ENCODE data around the gene GLUD1. TPM values are rescaled to one million over a fixed set of nuclear protein-coding genes. Genes with fewer than 3 reads are reported as not detected.

The GLUD1 gene
- total RNA-seq, 1 experiment from 2014 or later = 149 TPM

Other genes starting within 250 kb of the GLUD1 start
- 0.84 TPM in 1 of 2 replicates, not detected in the other for gene MMRN2, start 137.2 kb downstream of the GLUD1 start, total RNA-seq (2014; rRNA removed; shearing (Covaris generic))
- 3.2 and 5.5 TPM in 2 replicates for gene SNCG, start 136.2 kb downstream of the GLUD1 start, total RNA-seq (2014; rRNA removed; shearing (Covaris generic))
- 4.2 and 4.7 TPM in 2 replicates for gene ADIRF, start 126.4 kb downstream of the GLUD1 start, total RNA-seq (2014; rRNA removed; shearing (Covaris generic))
- not detected in 2 replicates for gene FAM25A, start 74.5 kb downstream of the GLUD1 start, total RNA-seq (2014; rRNA removed; shearing (Covaris generic))
- gene SHLD2, start 363 bp upstream of the GLUD1 start, total RNA-seq (2014; rRNA removed; shearing (Covaris generic)) = 19.7 and 20.9 TPM in 2 replicates
- gene NUTM2A, start 130.6 kb upstream of the GLUD1 start, total RNA-seq (2014; rRNA removed; shearing (Covaris generic)) = 0.20 and 2.4 TPM in 2 replicates